ENCODE results near the gene ABCC1.

The ABCC1 gene

GRCh38 chr16:16108759-16109158 is 159.3 kb downstream of the ABCC1 start:
- H3K27ac ChIP-seq (ENCODE audit: low read depth, low read length), result no peak overlapping the region
- H2AFZ ChIP-seq (ENCODE audit: low read depth, low read length, severe bottlenecking), result no peak overlapping the region
- H3K4me2 ChIP-seq (ENCODE audit: low read depth, low read length, poor library complexity, severe bottlenecking), result no peak overlapping the region
- H3K9me3 ChIP-seq (ENCODE audit: insufficient read depth, low read length), result no peaks in the 10 kb centered on the region
- H3F3A ChIP-seq (ENCODE audit: insufficient read depth), result peaks cover 21% of the 10 kb centered on the region
- no peaks in the 10 kb centered on the region for H3K27me3 ChIP-seq (ENCODE audit: low read length)
- no peaks in the 10 kb centered on the region for H4K20me1 ChIP-seq (ENCODE audit: low read depth, low read length)
- no peak overlapping the region for H3K4me3 ChIP-seq (ENCODE audit: insufficient read depth, low read length, poor library complexity, severe bottlenecking)
- no peaks in the 10 kb centered on the region for H3K79me2 ChIP-seq (ENCODE audit: insufficient read depth, low read length)
- no peak overlapping the region for H3K9ac ChIP-seq (ENCODE audit: low read length)
- no peaks in the 10 kb centered on the region for H3K9me2 ChIP-seq (replicated peaks; ENCODE audit: insufficient read depth, low read length)
- H3K36me3 ChIP-seq (ENCODE audit: low read length), result peaks cover 8% of the 10 kb centered on the region; the same call in 1 of the 2 replicates
- TF ChIP-seq EZH2phosphoT487 (conservative IDR thresholded peaks at IDR 0.05; ENCODE audit: low read length) (no peak), CTCF (IDR thresholded peaks at IDR 0.05; ENCODE audit: insufficient read depth, low read length, poor library complexity, severe bottlenecking) (no peak)

- no peak overlapping the region for H3K27ac ChIP-seq (ENCODE audit: low read depth, low read length)
- TF ChIP-seq CTCF (IDR thresholded peaks at IDR 0.05; ENCODE audit: insufficient read depth, low read length, poor library complexity, severe bottlenecking), result no peak
- TF ChIP-seq EZH2phosphoT487 (conservative IDR thresholded peaks at IDR 0.05; ENCODE audit: low read length), result no peak
- H3F3A ChIP-seq (ENCODE audit: insufficient read depth), result peaks cover 21% of the 10 kb centered on the region
- no peaks in the 10 kb centered on the region for H3K9me2 ChIP-seq (replicated peaks; ENCODE audit: insufficient read depth, low read length)
- no peak overlapping the region for H2AFZ ChIP-seq (ENCODE audit: low read depth, low read length, severe bottlenecking)
- H3K79me2 ChIP-seq (ENCODE audit: insufficient read depth, low read length), result no peaks in the 10 kb centered on the region
- no peaks in the 10 kb centered on the region for H3K9me3 ChIP-seq (ENCODE audit: insufficient read depth, low read length)
- 0 out of 2 replicates have a peak, but pooled peaks cover 4% of the 10 kb centered on the region for H3K36me3 ChIP-seq (ENCODE audit: low read length)
- H3K27me3 ChIP-seq (ENCODE audit: low read length), result no peaks in the 10 kb centered on the region
- H3K9ac ChIP-seq (ENCODE audit: low read length), result no peak overlapping the region
- no peak overlapping the region for H3K4me2 ChIP-seq (ENCODE audit: low read depth, low read length, poor library complexity, severe bottlenecking)
- H4K20me1 ChIP-seq (ENCODE audit: low read depth, low read length), result no peaks in the 10 kb centered on the region
- H3K4me3 ChIP-seq (ENCODE audit: insufficient read depth, low read length, poor library complexity, severe bottlenecking), result no peak overlapping the region
Measured at GRCh38 chr16:16109453-16110110, 160.2 kb downstream of the ABCC1 start.

- no peaks in the 10 kb centered on the region for H3K9me2 ChIP-seq (replicated peaks; ENCODE audit: insufficient read depth, low read length)
- no peak overlapping the region for H3K4me2 ChIP-seq (ENCODE audit: low read depth, low read length, poor library complexity, severe bottlenecking)
- no peak overlapping the region for H2AFZ ChIP-seq (ENCODE audit: low read depth, low read length, severe bottlenecking)
- no peak overlapping the region for H3K4me3 ChIP-seq (ENCODE audit: insufficient read depth, low read length, poor library complexity, severe bottlenecking)
- peaks cover 6% of the 10 kb centered on the region; the same call in 1 of the 2 replicates for H3K36me3 ChIP-seq (ENCODE audit: low read length)
- TF ChIP-seq EZH2phosphoT487 (conservative IDR thresholded peaks at IDR 0.05; ENCODE audit: low read length), result no peak
- H3K9me3 ChIP-seq (ENCODE audit: insufficient read depth, low read length), result no peaks in the 10 kb centered on the region
- H3F3A ChIP-seq (ENCODE audit: insufficient read depth), result peaks cover 20% of the 10 kb centered on the region
- H4K20me1 ChIP-seq (ENCODE audit: low read depth, low read length), result no peaks in the 10 kb centered on the region
- H3K27ac ChIP-seq (ENCODE audit: low read depth, low read length), result no peak overlapping the region
- H3K27me3 ChIP-seq (ENCODE audit: low read length), result no peaks in the 10 kb centered on the region
- no peaks in the 10 kb centered on the region for H3K79me2 ChIP-seq (ENCODE audit: insufficient read depth, low read length)
- H3K9ac ChIP-seq (ENCODE audit: low read length), result no peak overlapping the region
Measured at GRCh38 chr16:16110111-16110490, 160.7 kb downstream of the ABCC1 start.

GRCh38 chr16:16111639-16112038 is 162.2 kb downstream of the ABCC1 start:
- Histone ChIP-seq H3K27ac (ENCODE audit: low read depth, low read length) (no peak overlapping the region), H3K27me3 (ENCODE audit: low read length) (no peaks in the 10 kb centered on the region), H3F3A (ENCODE audit: insufficient read depth) (0 out of 2 replicates have a peak, but pooled peaks cover 5% of the 10 kb centered on the region), H2AFZ (ENCODE audit: low read depth, low read length, severe bottlenecking) (no peak overlapping the region), H3K9me2 (replicated peaks; ENCODE audit: insufficient read depth, low read length) (no peaks in the 10 kb centered on the region), H4K20me1 (ENCODE audit: low read depth, low read length) (no peaks in the 10 kb centered on the region), H3K36me3 (ENCODE audit: low read length) (peaks cover 12% of the 10 kb centered on the region; the same call in 1 of the 2 replicates), H3K4me3 (ENCODE audit: insufficient read depth, low read length, poor library complexity, severe bottlenecking) (no peak overlapping the region), H3K4me2 (ENCODE audit: low read depth, low read length, poor library complexity, severe bottlenecking) (no peak overlapping the region), H3K9ac (ENCODE audit: low read length) (no peak overlapping the region), H3K9me3 (ENCODE audit: insufficient read depth, low read length) (no peaks in the 10 kb centered on the region), H3K79me2 (ENCODE audit: insufficient read depth, low read length) (no peaks in the 10 kb centered on the region)
- TF ChIP-seq CTCF (IDR thresholded peaks at IDR 0.05; ENCODE audit: insufficient read depth, low read length, poor library complexity, severe bottlenecking) (no peak), EZH2phosphoT487 (conservative IDR thresholded peaks at IDR 0.05; ENCODE audit: low read length) (no peak)

Data from SU-DHL-6 (cell line).